CD1c-positive myeloid dendritic cell (primary cell): ENCODE measurements around the gene POLG.

ENCODE experiments used
- DNase-seq: peaks from one replicate; pipeline ENCODE4 v3.0.0-alpha.2; 2016; ENCODE audit errors: extremely low spot score

The POLG gene

GRCh38 chr15:89370120-89370977 lies 35.7 kb upstream of the POLG start:
- no peak for DNase-seq

- no peak for DNase-seq
These were observed 34.8 kb upstream of the POLG start for GRCh38 chr15:89369341-89369947.

GRCh38 chr15:89368566-89369223 lies 34.1 kb upstream of the POLG start:
- DNase-seq = no peak

- DNase-seq = peak; percentile 14
These were observed 33.1 kb upstream of the POLG start for GRCh38 chr15:89367485-89368451.

- no peak for DNase-seq
These were observed 32.2 kb upstream of the POLG start for GRCh38 chr15:89366656-89367393.

GRCh38 chr15:89365462-89366065 lies 30.9 kb upstream of the POLG start:
- DNase-seq = no peak

- no peak for DNase-seq
These were observed 30.3 kb upstream of the POLG start for GRCh38 chr15:89364741-89365450.

GRCh38 chr15:89364341-89364740 lies 29.7 kb upstream of the POLG start:
- peak; percentile 82 for DNase-seq

GRCh38 chr15:89363770-89364169 lies 29.1 kb upstream of the POLG start:
- no peak for DNase-seq

GRCh38 chr15:89363133-89363532 lies 28.5 kb upstream of the POLG start:
- DNase-seq = peak; percentile 76

GRCh38 chr15:89362203-89363101 lies 27.8 kb upstream of the POLG start:
- peak; percentile 15 for DNase-seq

GRCh38 chr15:89361451-89362202 lies 27.0 kb upstream of the POLG start:
- peak; percentile 72 for DNase-seq

- DNase-seq = no peak
These were observed 25.8 kb upstream of the POLG start for GRCh38 chr15:89360294-89360971.

GRCh38 chr15:89359471-89360293 lies 25.1 kb upstream of the POLG start:
- DNase-seq = no peak

- peak; percentile 91 for DNase-seq
These were observed 24.3 kb upstream of the POLG start for GRCh38 chr15:89358755-89359439.

GRCh38 chr15:89358435-89358754 lies 23.8 kb upstream of the POLG start:
- no peak for DNase-seq
